ENCODE measurements around the gene TMA16.

GRCh38 chr4:163527172-163527571 is 32.7 kb downstream of the TMA16 start:
- TF ChIP-seq CTCF (IDR thresholded peaks at IDR 0.05; ENCODE audit: low read depth, low read length, poor library complexity, severe bottlenecking) (no peak), EZH2phosphoT487 (IDR thresholded peaks at IDR 0.05; ENCODE audit: borderline replicate concordance, low read length) (no peak)
